Liver (tissue), 3 donors: Measurements from ENCODE around the gene ZNF827.

Experiments used
- CTCF ChIP-seq: fragments of 150-350 bp; IDR thresholded peaks from 2 replicates; pipeline ENCODE4 v1.5.1; 2017; ENCODE audit warnings: improper control_type of control experiment, low read depth, low read length; ENCODE audit not compliant: missing input control
- GABPA ChIP-seq, 2 donors: IDR thresholded peaks in 1 of 2; conservative IDR thresholded peaks in 1 of 2; 2 replicates each; pipeline ENCODE4 v1.6.1; 2016; ENCODE audit warnings: antibody characterized with exemption in 2 of 2, mild to moderate bottlenecking in 1 of 2, moderate library complexity in 1 of 2
- REST ChIP-seq: IDR thresholded peaks from 2 replicates; pipeline ENCODE4 v1.6.1; 2016; ENCODE audit warnings: antibody characterized with exemption, mild to moderate bottlenecking
- donor health status: healthy.
- donor health status: healthy.

GRCh38 chr4:145716200-145716599, 222.4 kb downstream of the ZNF827 start:
- TF ChIP-seq CTCF (no peak), GABPA (IDR thresholded peaks at IDR 0.05 in 1 of 2, conservative IDR thresholded peaks at IDR 0.05 in 1 of 2) (no peak), REST (no peak)
